Measurements from ENCODE around the gene CSTA. TPM values are rescaled to one million over a fixed set of nuclear protein-coding genes. Genes with fewer than 3 reads are reported as not detected.
"Not testable (repeated sequence)": the region's sequence is repeated elsewhere in the genome, so short reads cannot be mapped to it uniquely, and the experiment has no call there.

The CSTA gene
- polyA plus RNA-seq, 1 donor from 2014 or later, result not detected

- H3K9ac ChIP-seq (ENCODE audit: low read length); H3K27ac ChIP-seq (ENCODE audit: low read length); H3K79me2 ChIP-seq (replicated peaks; ENCODE audit: insufficient read depth, low read length); H2AFZ ChIP-seq (ENCODE audit: low read depth, low read length); H3F3A ChIP-seq (ENCODE audit: insufficient read depth, low read length, poor library complexity, severe bottlenecking); H3K4me2 ChIP-seq (ENCODE audit: low read length); H4K20me1 ChIP-seq (ENCODE audit: insufficient read depth); H3K27me3 ChIP-seq (ENCODE audit: insufficient read depth, low read depth, low read length); H3K36me3 ChIP-seq (ENCODE audit: insufficient read depth, low read length); H3K4me3 ChIP-seq (ENCODE audit: low read length); H3K9me3 ChIP-seq (ENCODE audit: low read length); H3K9me2 ChIP-seq (ENCODE audit: insufficient read depth, low read length): not testable (repeated sequence)
Observed at GRCh38 chr3:122365582-122366378, 40.7 kb downstream of the CSTA start.

GRCh38 chr3:122366379-122366749 lies 41.3 kb downstream of the CSTA start:
- Histone ChIP-seq H3K9me3 (ENCODE audit: low read length) (no peaks in the 10 kb centered on the region), H2AFZ (ENCODE audit: low read depth, low read length) (no peak overlapping the region), H3K36me3 (ENCODE audit: insufficient read depth, low read length) (no peaks in the 10 kb centered on the region), H4K20me1 (ENCODE audit: insufficient read depth) (no peaks in the 10 kb centered on the region), H3K9me2 (ENCODE audit: insufficient read depth, low read length) (no peaks in the 10 kb centered on the region), H3K9ac (ENCODE audit: low read length) (no peak overlapping the region), H3K4me3 (ENCODE audit: low read length) (no peak overlapping the region), H3F3A (ENCODE audit: insufficient read depth, low read length, poor library complexity, severe bottlenecking) (no peaks in the 10 kb centered on the region), H3K27me3 (ENCODE audit: insufficient read depth, low read depth, low read length) (no peaks in the 10 kb centered on the region), H3K4me2 (ENCODE audit: low read length) (no peak overlapping the region), H3K27ac (ENCODE audit: low read length) (no peak overlapping the region), H3K79me2 (replicated peaks; ENCODE audit: insufficient read depth, low read length) (no peaks in the 10 kb centered on the region)
- no peak for TF ChIP-seq MXI1 (conservative IDR thresholded peaks at IDR 0.05; ENCODE audit: poor library complexity, severe bottlenecking)
- no peak for TF ChIP-seq EZH2 (IDR thresholded peaks at IDR 0.05; ENCODE audit: borderline replicate concordance, insufficient read depth, low read length, poor library complexity, severe bottlenecking)
- TF ChIP-seq, protein P1, sequence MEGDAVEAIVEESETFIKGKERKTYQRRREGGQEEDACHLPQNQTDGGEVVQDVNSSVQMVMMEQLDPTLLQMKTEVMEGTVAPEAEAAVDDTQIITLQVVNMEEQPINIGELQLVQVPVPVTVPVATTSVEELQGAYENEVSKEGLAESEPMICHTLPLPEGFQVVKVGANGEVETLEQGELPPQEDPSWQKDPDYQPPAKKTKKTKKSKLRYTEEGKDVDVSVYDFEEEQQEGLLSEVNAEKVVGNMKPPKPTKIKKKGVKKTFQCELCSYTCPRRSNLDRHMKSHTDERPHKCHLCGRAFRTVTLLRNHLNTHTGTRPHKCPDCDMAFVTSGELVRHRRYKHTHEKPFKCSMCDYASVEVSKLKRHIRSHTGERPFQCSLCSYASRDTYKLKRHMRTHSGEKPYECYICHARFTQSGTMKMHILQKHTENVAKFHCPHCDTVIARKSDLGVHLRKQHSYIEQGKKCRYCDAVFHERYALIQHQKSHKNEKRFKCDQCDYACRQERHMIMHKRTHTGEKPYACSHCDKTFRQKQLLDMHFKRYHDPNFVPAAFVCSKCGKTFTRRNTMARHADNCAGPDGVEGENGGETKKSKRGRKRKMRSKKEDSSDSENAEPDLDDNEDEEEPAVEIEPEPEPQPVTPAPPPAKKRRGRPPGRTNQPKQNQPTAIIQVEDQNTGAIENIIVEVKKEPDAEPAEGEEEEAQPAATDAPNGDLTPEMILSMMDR (IDR thresholded peaks at IDR 0.05; ENCODE audit: poor library complexity, severe bottlenecking), result no peak
- TF ChIP-seq POLR2AphosphoS5 (IDR thresholded peaks at IDR 0.05), result no peak
- TF ChIP-seq EP300 (conservative IDR thresholded peaks at IDR 0.05; ENCODE audit: poor library complexity, severe bottlenecking), result no peak
- TF ChIP-seq SMC3 (conservative IDR thresholded peaks at IDR 0.05; ENCODE audit: poor library complexity), result no peak
- TF ChIP-seq, protein P2, sequence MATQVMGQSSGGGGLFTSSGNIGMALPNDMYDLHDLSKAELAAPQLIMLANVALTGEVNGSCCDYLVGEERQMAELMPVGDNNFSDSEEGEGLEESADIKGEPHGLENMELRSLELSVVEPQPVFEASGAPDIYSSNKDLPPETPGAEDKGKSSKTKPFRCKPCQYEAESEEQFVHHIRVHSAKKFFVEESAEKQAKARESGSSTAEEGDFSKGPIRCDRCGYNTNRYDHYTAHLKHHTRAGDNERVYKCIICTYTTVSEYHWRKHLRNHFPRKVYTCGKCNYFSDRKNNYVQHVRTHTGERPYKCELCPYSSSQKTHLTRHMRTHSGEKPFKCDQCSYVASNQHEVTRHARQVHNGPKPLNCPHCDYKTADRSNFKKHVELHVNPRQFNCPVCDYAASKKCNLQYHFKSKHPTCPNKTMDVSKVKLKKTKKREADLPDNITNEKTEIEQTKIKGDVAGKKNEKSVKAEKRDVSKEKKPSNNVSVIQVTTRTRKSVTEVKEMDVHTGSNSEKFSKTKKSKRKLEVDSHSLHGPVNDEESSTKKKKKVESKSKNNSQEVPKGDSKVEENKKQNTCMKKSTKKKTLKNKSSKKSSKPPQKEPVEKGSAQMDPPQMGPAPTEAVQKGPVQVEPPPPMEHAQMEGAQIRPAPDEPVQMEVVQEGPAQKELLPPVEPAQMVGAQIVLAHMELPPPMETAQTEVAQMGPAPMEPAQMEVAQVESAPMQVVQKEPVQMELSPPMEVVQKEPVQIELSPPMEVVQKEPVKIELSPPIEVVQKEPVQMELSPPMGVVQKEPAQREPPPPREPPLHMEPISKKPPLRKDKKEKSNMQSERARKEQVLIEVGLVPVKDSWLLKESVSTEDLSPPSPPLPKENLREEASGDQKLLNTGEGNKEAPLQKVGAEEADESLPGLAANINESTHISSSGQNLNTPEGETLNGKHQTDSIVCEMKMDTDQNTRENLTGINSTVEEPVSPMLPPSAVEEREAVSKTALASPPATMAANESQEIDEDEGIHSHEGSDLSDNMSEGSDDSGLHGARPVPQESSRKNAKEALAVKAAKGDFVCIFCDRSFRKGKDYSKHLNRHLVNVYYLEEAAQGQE (IDR thresholded peaks at IDR 0.05; ENCODE audit: borderline replicate concordance), result no peak
- TF ChIP-seq TAF1 (IDR thresholded peaks at IDR 0.05; ENCODE audit: low read depth), result no peak
- TF ChIP-seq RAD21 (conservative IDR thresholded peaks at IDR 0.05), result no peak
